ENCODE measurements around the gene TCTN2. TPM values are rescaled to one million over a fixed set of nuclear protein-coding genes. Genes with fewer than 3 reads are reported as not detected.

Gene TCTN2
- total and polyA plus RNA-seq, 2 donors from 2014 or later = 12.5 to 31.6 TPM

DNA sequence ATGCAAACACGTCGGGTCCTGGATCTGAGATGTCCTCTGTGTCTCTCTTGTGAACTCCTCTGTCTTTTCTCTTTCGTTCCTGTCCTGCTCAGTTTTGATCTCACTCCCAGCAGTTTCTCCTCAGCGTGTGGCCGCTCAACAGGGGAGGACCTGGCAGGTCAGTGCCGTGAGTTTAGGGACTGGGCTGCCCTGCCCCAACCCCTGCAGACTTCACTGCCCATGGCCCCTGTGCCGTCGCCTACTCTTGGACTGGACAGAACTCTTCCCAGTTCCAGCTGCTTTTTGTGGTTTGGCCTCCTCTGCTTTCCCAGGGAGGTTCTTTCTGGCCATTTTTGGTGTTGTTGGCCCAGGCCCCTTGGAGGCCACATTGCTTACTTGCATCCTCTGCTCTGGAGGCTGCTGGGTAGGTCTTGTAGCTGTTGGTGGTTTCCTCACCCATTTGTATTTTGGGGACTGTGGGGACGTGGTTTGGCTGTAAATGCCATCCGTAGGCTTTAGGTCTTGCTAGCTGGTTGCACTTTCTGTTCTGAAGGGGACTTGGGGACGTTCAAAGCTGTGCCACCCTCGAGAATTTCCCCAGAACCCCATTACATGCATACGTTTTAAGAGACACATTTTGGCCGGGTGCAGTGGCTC is 71.1 kb downstream of the TCTN2 start:
- H3K27me3 ChIP-seq (ENCODE audit: control insufficient read depth, insufficient read depth, low read length) = no peaks in the 10 kb centered on the region
- TF ChIP-seq, protein P1, sequence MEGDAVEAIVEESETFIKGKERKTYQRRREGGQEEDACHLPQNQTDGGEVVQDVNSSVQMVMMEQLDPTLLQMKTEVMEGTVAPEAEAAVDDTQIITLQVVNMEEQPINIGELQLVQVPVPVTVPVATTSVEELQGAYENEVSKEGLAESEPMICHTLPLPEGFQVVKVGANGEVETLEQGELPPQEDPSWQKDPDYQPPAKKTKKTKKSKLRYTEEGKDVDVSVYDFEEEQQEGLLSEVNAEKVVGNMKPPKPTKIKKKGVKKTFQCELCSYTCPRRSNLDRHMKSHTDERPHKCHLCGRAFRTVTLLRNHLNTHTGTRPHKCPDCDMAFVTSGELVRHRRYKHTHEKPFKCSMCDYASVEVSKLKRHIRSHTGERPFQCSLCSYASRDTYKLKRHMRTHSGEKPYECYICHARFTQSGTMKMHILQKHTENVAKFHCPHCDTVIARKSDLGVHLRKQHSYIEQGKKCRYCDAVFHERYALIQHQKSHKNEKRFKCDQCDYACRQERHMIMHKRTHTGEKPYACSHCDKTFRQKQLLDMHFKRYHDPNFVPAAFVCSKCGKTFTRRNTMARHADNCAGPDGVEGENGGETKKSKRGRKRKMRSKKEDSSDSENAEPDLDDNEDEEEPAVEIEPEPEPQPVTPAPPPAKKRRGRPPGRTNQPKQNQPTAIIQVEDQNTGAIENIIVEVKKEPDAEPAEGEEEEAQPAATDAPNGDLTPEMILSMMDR (IDR thresholded peaks at IDR 0.05; ENCODE audit: borderline replicate concordance, extremely low read depth, insufficient read depth) = no peak
- DNase-seq = no peak
- intact Hi-C loops (cut with DNase I) = no loop called here
- H3K4me1 ChIP-seq (ENCODE audit: control insufficient read depth in 2 of 3, insufficient read depth in 2 of 3, low read depth in 1 of 3, low read length in 3 of 3) = no peaks in the 10 kb centered on the region
- H3K4me3 ChIP-seq (ENCODE audit: low read length in 3 of 3) = no peak overlapping the region
- FAIRE-seq = no peak
- H3K36me3 ChIP-seq (ENCODE audit: control insufficient read depth in 2 of 3, insufficient read depth in 3 of 3, low read length in 3 of 3) = peaks cover 3 to 28% (median 20%) of the 10 kb centered on the region in 3 donors
- no peaks in the 10 kb centered on the region for H3K9me3 ChIP-seq (ENCODE audit: control insufficient read depth in 2 of 3, insufficient read depth in 1 of 3, low read length in 3 of 3)
- no peak overlapping the region for H3K27ac ChIP-seq (ENCODE audit: low read depth in 2 of 2, low read length in 2 of 2)
- no peak overlapping the region for H3K9ac ChIP-seq (ENCODE audit: low read length in 3 of 3)

DNA sequence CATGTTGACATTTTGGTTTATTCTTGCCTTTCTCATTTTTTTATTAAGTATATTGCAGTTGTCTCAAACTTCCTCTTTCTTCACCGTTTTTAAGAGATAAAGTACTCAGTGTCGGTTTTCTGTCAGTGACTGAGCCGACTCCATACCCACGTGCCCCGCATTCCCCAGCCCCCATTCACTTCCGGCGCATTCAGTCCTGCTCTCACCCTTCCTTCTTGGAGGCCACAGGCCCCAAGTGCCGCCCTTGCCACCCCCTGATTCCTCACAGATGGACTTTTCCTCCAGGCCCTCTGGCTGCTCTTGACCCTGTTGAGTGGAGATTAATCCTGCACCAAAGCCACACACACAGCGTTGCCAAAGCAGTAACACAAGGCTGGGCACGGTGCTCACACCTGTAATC is 72.1 kb downstream of the TCTN2 start:
- FAIRE-seq = no peak
- Histone ChIP-seq H3K27me3 (ENCODE audit: control insufficient read depth, insufficient read depth, low read length) (no peaks in the 10 kb centered on the region), H3K27ac (ENCODE audit: low read depth in 2 of 2, low read length in 2 of 2) (no peak overlapping the region), H3K4me3 (ENCODE audit: low read length in 3 of 3) (no peak overlapping the region), H3K9ac (ENCODE audit: low read length in 3 of 3) (no peak overlapping the region), H3K36me3 (ENCODE audit: control insufficient read depth in 2 of 3, insufficient read depth in 3 of 3, low read length in 3 of 3) (peaks cover 3 to 26% (median 20%) of the 10 kb centered on the region in 3 donors), H3K9me3 (ENCODE audit: control insufficient read depth in 2 of 3, insufficient read depth in 1 of 3, low read length in 3 of 3) (no peaks in the 10 kb centered on the region), H3K4me1 (ENCODE audit: control insufficient read depth in 2 of 3, insufficient read depth in 2 of 3, low read depth in 1 of 3, low read length in 3 of 3) (no peaks in the 10 kb centered on the region)
- intact Hi-C loops (cut with DNase I) = no loop called here
- no peak for DNase-seq
- TF ChIP-seq, protein P1 (IDR thresholded peaks at IDR 0.05; ENCODE audit: borderline replicate concordance, extremely low read depth, insufficient read depth) = no peak

DNA sequence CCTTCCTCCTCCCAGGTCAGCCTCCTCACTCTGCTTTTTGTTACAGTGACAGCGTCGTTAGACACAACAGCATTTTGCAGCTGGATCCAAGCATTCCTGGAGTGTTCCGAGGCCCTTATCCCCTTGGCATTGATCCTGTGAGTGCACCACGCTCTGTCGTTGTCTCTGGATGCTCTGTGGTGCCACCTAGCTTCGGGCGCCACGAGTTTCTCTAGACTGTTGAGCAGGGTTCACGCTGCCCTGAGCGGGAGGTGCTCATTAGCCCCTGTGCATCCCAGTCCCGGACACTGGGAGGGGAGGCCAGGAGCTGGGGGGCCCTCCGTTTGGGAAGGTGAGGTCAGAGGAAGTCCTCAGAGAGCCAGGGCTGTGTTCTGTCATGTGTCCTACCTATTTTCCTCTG is 73.9 kb downstream of the TCTN2 start:
- Histone ChIP-seq H3K9me3 (ENCODE audit: control insufficient read depth in 2 of 3, insufficient read depth in 1 of 3, low read length in 3 of 3) (no peaks in the 10 kb centered on the region), H3K36me3 (ENCODE audit: control insufficient read depth in 2 of 3, insufficient read depth in 3 of 3, low read length in 3 of 3) (peaks cover 0 to 25% (median 23%) of the 10 kb centered on the region in 3 donors)
- intact Hi-C loops (cut with DNase I) = no loop called here

More for the DNA sequence above, 73.9 kb downstream of the TCTN2 start:
- no peaks in the 10 kb centered on the region for H3K4me1 ChIP-seq (ENCODE audit: control insufficient read depth in 2 of 3, insufficient read depth in 2 of 3, low read depth in 1 of 3, low read length in 3 of 3)
- H3K4me3 ChIP-seq (ENCODE audit: low read length in 3 of 3) = no peak overlapping the region
- DNase-seq (peak in 1 of 5 donors; percentile 1), FAIRE-seq (no peak)
- no peaks in the 10 kb centered on the region for H3K27me3 ChIP-seq (ENCODE audit: control insufficient read depth, insufficient read depth, low read length)
- H3K27ac ChIP-seq (ENCODE audit: low read depth in 2 of 2, low read length in 2 of 2) = no peak overlapping the region
- no peak overlapping the region for H3K9ac ChIP-seq (ENCODE audit: low read length in 3 of 3)
- TF ChIP-seq, protein P1 (IDR thresholded peaks at IDR 0.05; ENCODE audit: borderline replicate concordance, extremely low read depth, insufficient read depth) = no peak

Data from kidney (tissue), 14 donors.